ENCODE measurements around the gene C3. TPM values are rescaled to one million over a fixed set of nuclear protein-coding genes. Genes with fewer than 3 reads are reported as not detected.
"Not testable (repeated sequence)": the region's sequence is repeated elsewhere in the genome, so short reads cannot be mapped to it uniquely, and the experiment has no call there.

Gene C3
- total and polyA plus RNA-seq, 4 donors = 72.9 to 163 (median 111) TPM

- H3K4me3 ChIP-seq (ENCODE audit: low read depth, low read length) = no peak overlapping the region
- H3K27ac ChIP-seq (ENCODE audit: low read depth, low read length) = no peak overlapping the region
- peak in 1 of 6 donors; percentile 2 for DNase-seq (ENCODE audit: low read depth in 4 of 6, low spot score in 6 of 6)
- no peaks in the 10 kb centered on the region for H3K4me1 ChIP-seq (ENCODE audit: control insufficient read depth, insufficient read depth, low read length)
- no peaks in the 10 kb centered on the region for H3K36me3 ChIP-seq (ENCODE audit: control insufficient read depth, insufficient read depth, low read length)
- H3K27me3 ChIP-seq (ENCODE audit: control insufficient read depth, insufficient read depth, low read length) = no peaks in the 10 kb centered on the region
- WGBS (ENCODE audit: insufficient coverage) = 23% methylated on average over 6 of the region's 8 CpGs
- H3K9me3 ChIP-seq (ENCODE audit: control insufficient read depth, insufficient read depth, low read length) = no peaks in the 10 kb centered on the region
These were observed 45.6 kb downstream of the C3 start for GRCh38 chr19:6674868-6675305.

DNA sequence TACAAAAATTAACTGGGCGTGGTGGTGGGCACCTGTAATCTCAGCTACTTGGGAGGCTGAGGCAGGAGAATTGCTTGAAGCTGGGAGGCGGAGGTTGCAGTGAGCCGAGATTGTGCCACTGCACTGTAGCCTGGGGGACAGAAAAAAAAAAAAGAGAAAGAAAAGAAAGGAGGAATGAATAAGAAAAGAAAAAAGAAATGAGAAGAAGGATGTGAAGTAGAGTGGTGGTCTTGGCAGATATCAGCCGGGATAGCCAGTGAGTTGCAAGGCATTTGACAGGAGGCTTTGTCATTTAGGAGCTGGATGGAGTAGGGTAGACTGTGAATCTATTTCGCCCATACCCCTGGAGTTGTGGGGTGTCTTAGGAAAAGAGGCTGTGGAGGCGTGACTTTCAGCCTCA, 46.0 kb downstream of the C3 start:
- 91% methylated on average over 3 of the region's 6 CpGs for WGBS (ENCODE audit: insufficient coverage)
- H3K27ac ChIP-seq (ENCODE audit: low read depth, low read length); H3K9me3 ChIP-seq (ENCODE audit: control insufficient read depth, insufficient read depth, low read length); H3K36me3 ChIP-seq (ENCODE audit: control insufficient read depth, insufficient read depth, low read length); H3K27me3 ChIP-seq (ENCODE audit: control insufficient read depth, insufficient read depth, low read length); H3K4me3 ChIP-seq (ENCODE audit: low read depth, low read length); H3K4me1 ChIP-seq (ENCODE audit: control insufficient read depth, insufficient read depth, low read length); DNase-seq (ENCODE audit: low read depth in 4 of 6, low spot score in 6 of 6): not testable (repeated sequence)

DNA sequence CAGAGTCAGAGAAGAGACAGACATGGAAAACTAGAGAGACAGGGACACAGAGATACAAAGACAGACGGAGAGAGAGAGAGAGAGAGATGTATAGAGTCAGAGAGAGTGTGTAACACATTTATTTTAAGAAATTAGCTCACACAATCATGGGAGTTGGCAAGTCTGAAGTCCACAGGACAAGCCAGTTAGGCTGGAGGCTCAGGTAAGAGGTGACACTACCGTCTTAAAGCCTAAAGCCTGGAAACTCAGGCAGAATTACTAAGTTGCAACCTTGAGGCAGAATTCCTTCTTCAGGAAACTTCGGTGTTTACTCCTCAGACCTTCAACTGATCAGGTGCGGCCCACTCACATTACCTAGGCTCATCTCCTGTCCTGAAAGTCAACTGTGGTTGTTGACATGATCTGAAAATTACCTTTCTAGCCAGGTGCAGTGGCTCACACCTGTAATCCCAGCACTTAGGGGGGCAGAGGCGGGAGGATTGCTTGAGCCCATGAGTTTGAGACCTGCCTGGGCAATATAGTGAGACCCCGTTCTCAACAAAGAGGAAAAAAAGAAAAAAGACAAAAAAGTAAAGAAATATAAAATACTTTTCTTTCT, 47.7 kb downstream of the C3 start:
- WGBS (ENCODE audit: insufficient coverage) = 69% methylated on average over 3 of the region's 6 CpGs
- H3K27me3 ChIP-seq (ENCODE audit: control insufficient read depth, insufficient read depth, low read length) = no peaks in the 10 kb centered on the region
- H3K4me3 ChIP-seq (ENCODE audit: low read depth, low read length) = no peak overlapping the region
- H3K4me1 ChIP-seq (ENCODE audit: control insufficient read depth, insufficient read depth, low read length) = no peaks in the 10 kb centered on the region
- H3K36me3 ChIP-seq (ENCODE audit: control insufficient read depth, insufficient read depth, low read length) = no peaks in the 10 kb centered on the region
- DNase-seq (ENCODE audit: low read depth in 4 of 6, low spot score in 6 of 6) = no peak
- H3K27ac ChIP-seq (ENCODE audit: low read depth, low read length) = no peak overlapping the region
- H3K9me3 ChIP-seq (ENCODE audit: control insufficient read depth, insufficient read depth, low read length) = no peaks in the 10 kb centered on the region

DNA sequence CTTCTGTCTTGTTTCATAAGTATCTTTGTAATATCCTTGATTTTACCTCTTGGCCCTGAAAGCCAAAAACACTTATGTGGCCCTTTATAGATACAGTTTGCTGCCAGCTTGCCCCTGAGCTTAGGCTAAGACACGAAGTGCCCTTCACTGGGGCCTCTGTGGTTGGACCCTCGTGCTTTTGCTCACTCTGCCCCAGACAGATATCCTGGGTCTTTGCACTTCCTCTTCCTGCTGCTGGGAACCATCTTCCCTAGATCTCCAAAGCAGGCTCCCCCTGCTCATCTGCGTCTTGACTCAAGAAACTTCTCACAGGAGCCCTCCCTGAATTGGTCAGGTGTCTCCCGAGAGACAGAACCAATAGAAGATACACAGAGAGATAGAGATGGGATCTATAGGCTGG, 48.5 kb downstream of the C3 start:
- WGBS (ENCODE audit: insufficient coverage) = 85% methylated on average over 2 of the region's 4 CpGs
- Histone ChIP-seq H3K27me3 (ENCODE audit: control insufficient read depth, insufficient read depth, low read length) (no peaks in the 10 kb centered on the region), H3K9me3 (ENCODE audit: control insufficient read depth, insufficient read depth, low read length) (no peaks in the 10 kb centered on the region), H3K4me3 (ENCODE audit: low read depth, low read length) (no peak overlapping the region), H3K36me3 (ENCODE audit: control insufficient read depth, insufficient read depth, low read length) (no peaks in the 10 kb centered on the region), H3K27ac (ENCODE audit: low read depth, low read length) (no peak overlapping the region), H3K4me1 (ENCODE audit: control insufficient read depth, insufficient read depth, low read length) (no peaks in the 10 kb centered on the region)
- DNase-seq (ENCODE audit: low read depth in 4 of 6, low spot score in 6 of 6) = no peak

DNA sequence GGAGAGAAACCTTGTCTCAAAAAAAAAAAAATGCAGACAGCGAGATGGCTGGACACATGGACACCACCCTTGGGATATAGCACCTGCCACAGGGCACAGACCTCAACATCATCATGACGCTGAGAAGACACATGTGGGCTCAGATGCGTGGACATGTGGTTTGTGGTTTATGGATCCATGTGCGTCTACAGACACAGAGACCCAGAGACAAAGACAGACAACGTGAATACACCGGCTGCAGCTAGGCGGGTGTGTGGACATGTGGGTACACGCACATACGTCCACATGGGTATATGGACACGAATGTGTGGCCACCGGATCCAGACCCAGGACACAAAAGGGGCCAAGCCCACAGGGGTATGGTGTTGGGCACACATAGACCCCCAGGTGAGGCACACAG, 51.8 kb downstream of the C3 start:
- Histone ChIP-seq H3K9me3 (ENCODE audit: control insufficient read depth, insufficient read depth, low read length) (no peaks in the 10 kb centered on the region), H3K27ac (ENCODE audit: low read depth, low read length) (no peak overlapping the region), H3K4me3 (ENCODE audit: low read depth, low read length) (no peak overlapping the region), H3K27me3 (ENCODE audit: control insufficient read depth, insufficient read depth, low read length) (no peaks in the 10 kb centered on the region), H3K36me3 (ENCODE audit: control insufficient read depth, insufficient read depth, low read length) (no peaks in the 10 kb centered on the region), H3K4me1 (ENCODE audit: control insufficient read depth, insufficient read depth, low read length) (no peaks in the 10 kb centered on the region)
- no peak for DNase-seq (ENCODE audit: low read depth in 4 of 6, low spot score in 6 of 6)
- WGBS (ENCODE audit: insufficient coverage) = 86% methylated on average over 10 of the region's 11 CpGs

GRCh38 chr19:6667114-6667627, 53.3 kb downstream of the C3 start:
- no peaks in the 10 kb centered on the region for H3K4me1 ChIP-seq (ENCODE audit: control insufficient read depth, insufficient read depth, low read length)
- H3K4me3 ChIP-seq (ENCODE audit: low read depth, low read length) = no peak overlapping the region
- WGBS (ENCODE audit: insufficient coverage) = 84% methylated on average over 11 of the region's 14 CpGs
- no peak for DNase-seq (ENCODE audit: low read depth in 4 of 6, low spot score in 6 of 6)
- H3K9me3 ChIP-seq (ENCODE audit: control insufficient read depth, insufficient read depth, low read length) = no peaks in the 10 kb centered on the region
- no peaks in the 10 kb centered on the region for H3K27me3 ChIP-seq (ENCODE audit: control insufficient read depth, insufficient read depth, low read length)
- H3K27ac ChIP-seq (ENCODE audit: low read depth, low read length) = no peak overlapping the region
- H3K36me3 ChIP-seq (ENCODE audit: control insufficient read depth, insufficient read depth, low read length) = no peaks in the 10 kb centered on the region

GRCh38 chr19:6664916-6665315, 55.5 kb downstream of the C3 start:
- DNase-seq (ENCODE audit: low read depth in 4 of 6, low spot score in 6 of 6) = no peak
- WGBS (ENCODE audit: insufficient coverage) = 94% methylated on average over 17 of the region's 17 CpGs
- Histone ChIP-seq H3K36me3 (ENCODE audit: control insufficient read depth, insufficient read depth, low read length) (no peaks in the 10 kb centered on the region), H3K27me3 (ENCODE audit: control insufficient read depth, insufficient read depth, low read length) (peaks cover 3% of the 10 kb centered on the region), H3K4me3 (ENCODE audit: low read depth, low read length) (no peak overlapping the region), H3K4me1 (ENCODE audit: control insufficient read depth, insufficient read depth, low read length) (no peaks in the 10 kb centered on the region), H3K27ac (ENCODE audit: low read depth, low read length) (no peak overlapping the region), H3K9me3 (ENCODE audit: control insufficient read depth, insufficient read depth, low read length) (no peaks in the 10 kb centered on the region)

GRCh38 chr19:6663236-6664201, 56.9 kb downstream of the C3 start:
- no peak overlapping the region for H3K4me3 ChIP-seq (ENCODE audit: low read depth, low read length)
- H3K27me3 ChIP-seq (ENCODE audit: control insufficient read depth, insufficient read depth, low read length) = peaks cover 9% of the 10 kb centered on the region
- H3K36me3 ChIP-seq (ENCODE audit: control insufficient read depth, insufficient read depth, low read length) = no peaks in the 10 kb centered on the region
- no peak for DNase-seq (ENCODE audit: low read depth in 4 of 6, low spot score in 6 of 6)
- no peak overlapping the region for H3K27ac ChIP-seq (ENCODE audit: low read depth, low read length)
- WGBS (ENCODE audit: insufficient coverage) = 93% methylated on average over 4 of the region's 14 CpGs
- H3K4me1 ChIP-seq (ENCODE audit: control insufficient read depth, insufficient read depth, low read length) = no peaks in the 10 kb centered on the region
- no peaks in the 10 kb centered on the region for H3K9me3 ChIP-seq (ENCODE audit: control insufficient read depth, insufficient read depth, low read length)

GRCh38 chr19:6662702-6663101, 57.7 kb downstream of the C3 start:
- Histone ChIP-seq H3K27me3 (ENCODE audit: control insufficient read depth, insufficient read depth, low read length) (peaks cover 9% of the 10 kb centered on the region), H3K4me1 (ENCODE audit: control insufficient read depth, insufficient read depth, low read length) (no peaks in the 10 kb centered on the region), H3K9me3 (ENCODE audit: control insufficient read depth, insufficient read depth, low read length) (no peaks in the 10 kb centered on the region), H3K36me3 (ENCODE audit: control insufficient read depth, insufficient read depth, low read length) (no peaks in the 10 kb centered on the region), H3K4me3 (ENCODE audit: low read depth, low read length) (no peak overlapping the region), H3K27ac (ENCODE audit: low read depth, low read length) (no peak overlapping the region)
- 59% methylated on average over 5 of the region's 5 CpGs for WGBS (ENCODE audit: insufficient coverage)
- no peak for DNase-seq (ENCODE audit: low read depth in 4 of 6, low spot score in 6 of 6)

Data from spinal cord (tissue), 10 donors.